HG03066 (cell line): ENCODE results near the gene MIOX.
"Not testable (repeated sequence)": the region's sequence is repeated elsewhere in the genome, so short reads cannot be mapped to it uniquely, and the experiment has no call there.

Experiments used
- ATAC-seq: cut with Tn5 transposase; IDR thresholded peaks from one replicate; pipeline ENCODE4 v1.9.1; 2021; ENCODE audit warnings: low read depth; ENCODE audit not compliant: unreplicated experiment

MIOX gene

DNA sequence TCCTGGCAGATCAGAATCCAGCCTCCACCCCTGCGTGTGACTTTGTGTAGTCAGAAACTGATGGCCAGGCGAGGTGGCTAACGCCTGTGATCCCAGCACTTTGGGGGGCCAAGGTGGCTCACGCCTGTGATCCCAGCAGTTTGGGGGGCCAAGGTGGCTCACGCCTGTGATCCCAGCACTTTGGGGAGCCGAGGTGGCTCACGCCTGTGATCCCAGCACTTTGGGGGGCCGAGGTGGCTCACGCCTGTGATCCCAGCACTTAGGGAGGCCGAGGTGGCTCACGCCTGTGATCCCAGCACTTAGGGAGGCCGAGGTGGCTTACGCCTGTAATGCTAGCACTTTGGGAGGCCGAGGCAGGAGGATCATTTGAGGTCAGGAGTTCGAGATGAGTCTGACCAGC is 26.5 kb downstream of the MIOX start:
- ATAC-seq, result no peak

DNA sequence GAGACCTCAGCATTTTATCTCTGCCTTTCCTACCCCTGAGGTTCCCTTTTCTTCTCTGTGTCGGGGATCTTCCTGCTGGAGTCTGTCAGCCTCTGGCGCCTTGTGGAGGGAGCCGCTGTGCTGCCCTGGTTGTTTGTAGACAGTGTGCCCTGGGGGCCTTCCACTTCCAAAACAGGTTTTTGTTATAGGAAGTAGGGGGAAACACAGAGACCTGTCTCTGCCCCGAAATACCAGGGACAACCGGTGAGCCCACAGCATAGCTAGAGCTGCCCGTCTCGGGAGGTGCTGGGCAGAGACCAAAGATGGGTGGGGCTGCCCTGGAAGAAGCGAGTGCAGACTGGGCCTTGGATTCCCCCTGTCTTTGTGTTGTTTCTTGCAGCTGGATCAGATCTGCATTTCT is 29.4 kb downstream of the MIOX start:
- ATAC-seq, result no peak

DNA sequence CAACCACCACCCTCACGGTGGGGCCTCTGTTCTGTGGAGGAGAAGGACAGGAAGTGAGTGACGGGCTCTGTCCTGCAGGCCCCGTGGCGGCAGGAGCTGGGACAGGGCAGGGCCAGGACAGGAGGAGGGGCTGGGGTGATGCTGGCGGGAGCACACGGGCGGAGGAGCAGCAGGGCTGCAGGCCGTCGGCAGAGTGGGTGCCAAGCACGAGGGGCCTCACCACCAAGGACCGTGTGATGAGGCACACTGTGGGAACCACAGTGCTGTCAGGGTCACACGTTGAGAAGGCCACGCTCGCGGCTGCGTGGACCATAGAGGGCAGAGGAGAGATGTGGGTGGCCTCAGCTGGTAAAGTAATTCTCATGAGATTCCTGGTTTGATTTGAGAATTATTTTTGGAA is 30.2 kb downstream of the MIOX start:
- ATAC-seq, result no peak

GRCh38 chr22:50517495-50518260 is 31.0 kb downstream of the MIOX start:
- no peak for ATAC-seq

DNA sequence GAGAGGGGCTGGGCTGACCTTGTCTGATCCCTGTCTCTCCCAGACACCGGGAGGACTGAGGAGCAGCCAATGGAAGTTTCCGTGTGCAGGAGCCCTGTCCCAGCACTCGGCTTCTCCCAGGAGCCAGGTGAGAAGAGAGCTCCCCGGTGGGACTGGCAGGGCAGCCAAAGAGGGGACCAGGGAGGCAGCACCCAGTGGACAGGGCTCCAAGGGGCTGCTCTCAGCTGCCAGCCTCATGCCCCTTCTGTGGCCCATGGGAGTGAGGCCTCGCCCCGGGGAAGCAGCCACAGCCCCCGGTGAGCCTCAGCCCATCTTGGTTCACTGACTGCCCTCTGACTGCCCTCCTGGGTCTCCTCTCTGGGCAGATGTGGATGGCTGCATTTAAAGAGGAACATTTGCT is 31.9 kb downstream of the MIOX start:
- no peak for ATAC-seq

- ATAC-seq, result no peak
These were observed 32.5 kb downstream of the MIOX start for GRCh38 chr22:50519151-50519550.

- not testable (repeated sequence) for ATAC-seq
These were observed 33.5 kb downstream of the MIOX start for GRCh38 chr22:50520184-50520583.

GRCh38 chr22:50520826-50521453 is 34.3 kb downstream of the MIOX start:
- ATAC-seq, result no peak

GRCh38 chr22:50521710-50522109 is 35.1 kb downstream of the MIOX start:
- no peak for ATAC-seq

DNA sequence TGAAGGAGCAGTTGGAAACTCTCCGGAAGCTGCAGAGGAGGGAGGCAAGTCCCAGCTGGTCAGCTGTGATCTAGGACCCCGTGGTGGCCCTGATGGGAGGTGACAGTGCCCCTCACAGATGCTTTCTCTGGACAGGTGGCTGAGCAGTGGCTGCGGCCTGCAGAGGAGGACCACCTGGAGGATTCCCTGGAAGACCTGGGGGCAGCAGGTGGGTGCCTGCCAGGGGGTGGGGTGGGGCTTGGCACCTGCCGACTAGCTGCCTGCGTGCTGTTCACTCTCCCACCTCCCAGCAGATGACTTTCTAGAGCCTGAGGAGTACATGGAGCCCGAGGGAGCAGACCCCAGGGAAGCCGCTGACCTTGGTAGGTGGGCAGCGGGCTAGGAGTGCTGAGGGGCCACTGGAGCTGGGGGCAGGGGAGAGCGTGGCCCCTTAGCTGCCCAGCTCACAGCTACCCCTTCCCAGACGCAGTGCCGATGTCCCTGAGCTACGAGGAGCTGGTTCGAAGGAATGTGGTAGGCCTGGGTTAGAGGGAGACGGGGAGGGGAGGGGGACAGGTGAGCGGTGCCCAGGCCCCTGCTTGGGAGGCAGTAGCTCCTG is 35.6 kb downstream of the MIOX start:
- ATAC-seq, result no peak

DNA sequence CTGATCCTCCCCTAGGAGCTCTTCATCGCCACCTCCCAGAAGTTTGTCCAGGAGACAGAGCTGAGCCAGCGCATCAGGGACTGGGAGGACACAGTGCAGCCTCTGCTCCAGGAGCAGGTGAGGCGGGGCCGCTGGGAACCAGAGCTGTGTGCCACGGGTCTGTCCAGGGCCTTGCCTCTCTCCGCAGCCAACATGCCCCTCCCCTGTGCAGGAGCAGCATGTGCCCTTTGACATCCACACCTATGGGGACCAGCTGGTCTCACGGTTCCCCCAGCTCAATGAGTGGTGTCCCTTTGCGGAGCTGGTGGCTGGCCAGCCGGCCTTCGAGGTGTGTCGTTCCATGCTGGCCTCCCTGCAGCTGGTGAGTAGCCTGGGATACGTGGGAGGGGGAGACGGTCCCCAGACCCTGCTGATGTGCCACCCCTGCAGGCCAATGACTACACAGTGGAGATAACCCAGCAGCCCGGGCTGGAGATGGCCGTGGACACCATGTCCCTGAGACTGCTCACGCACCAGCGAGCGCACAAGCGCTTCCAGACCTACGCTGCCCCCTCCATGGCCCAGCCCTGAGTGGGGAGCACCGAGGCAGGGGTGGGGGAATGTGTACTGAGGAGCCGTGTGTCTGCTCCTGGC is 36.3 kb downstream of the MIOX start:
- ATAC-seq, result no peak

DNA sequence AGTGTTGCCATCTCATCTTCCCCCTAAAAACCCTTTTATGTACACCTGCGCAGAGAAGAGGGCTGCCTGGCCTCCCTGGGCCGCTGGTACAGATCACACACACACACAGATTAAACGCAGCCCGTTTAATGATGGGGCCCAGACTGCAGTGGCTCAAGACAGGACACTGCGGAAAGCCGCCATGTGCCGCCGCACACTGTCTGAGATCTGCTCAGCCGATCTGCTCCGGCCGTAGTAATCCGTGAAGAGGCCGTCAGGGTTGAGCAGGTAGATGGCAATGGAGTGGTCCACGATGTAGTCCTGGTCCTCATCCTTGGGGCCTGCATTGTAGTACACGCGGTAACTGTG is 36.8 kb downstream of the MIOX start:
- ATAC-seq, result no peak

- no peak for ATAC-seq
These were observed 37.4 kb downstream of the MIOX start for GRCh38 chr22:50523806-50524675.

DNA sequence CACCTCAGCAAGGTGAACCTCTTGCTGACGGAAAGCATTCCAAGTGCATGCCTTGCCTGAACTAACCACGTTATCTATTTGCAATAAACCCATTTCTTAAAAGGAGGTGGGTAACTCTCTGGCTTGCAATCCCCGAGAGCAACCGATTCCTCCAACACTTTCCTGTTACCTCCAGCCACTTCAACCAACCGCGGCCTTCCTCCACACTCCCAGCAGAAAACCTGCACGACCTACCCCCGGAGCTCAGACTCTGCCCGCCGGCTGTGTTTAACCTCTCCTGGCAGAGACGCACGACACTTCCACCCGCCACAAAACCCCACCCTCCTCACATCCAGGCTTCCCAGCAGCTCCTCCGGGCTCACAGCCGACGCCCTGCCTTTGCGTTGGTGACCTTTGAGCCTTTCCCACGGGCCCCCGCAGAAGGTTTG is 38.0 kb downstream of the MIOX start:
- no peak for ATAC-seq

DNA sequence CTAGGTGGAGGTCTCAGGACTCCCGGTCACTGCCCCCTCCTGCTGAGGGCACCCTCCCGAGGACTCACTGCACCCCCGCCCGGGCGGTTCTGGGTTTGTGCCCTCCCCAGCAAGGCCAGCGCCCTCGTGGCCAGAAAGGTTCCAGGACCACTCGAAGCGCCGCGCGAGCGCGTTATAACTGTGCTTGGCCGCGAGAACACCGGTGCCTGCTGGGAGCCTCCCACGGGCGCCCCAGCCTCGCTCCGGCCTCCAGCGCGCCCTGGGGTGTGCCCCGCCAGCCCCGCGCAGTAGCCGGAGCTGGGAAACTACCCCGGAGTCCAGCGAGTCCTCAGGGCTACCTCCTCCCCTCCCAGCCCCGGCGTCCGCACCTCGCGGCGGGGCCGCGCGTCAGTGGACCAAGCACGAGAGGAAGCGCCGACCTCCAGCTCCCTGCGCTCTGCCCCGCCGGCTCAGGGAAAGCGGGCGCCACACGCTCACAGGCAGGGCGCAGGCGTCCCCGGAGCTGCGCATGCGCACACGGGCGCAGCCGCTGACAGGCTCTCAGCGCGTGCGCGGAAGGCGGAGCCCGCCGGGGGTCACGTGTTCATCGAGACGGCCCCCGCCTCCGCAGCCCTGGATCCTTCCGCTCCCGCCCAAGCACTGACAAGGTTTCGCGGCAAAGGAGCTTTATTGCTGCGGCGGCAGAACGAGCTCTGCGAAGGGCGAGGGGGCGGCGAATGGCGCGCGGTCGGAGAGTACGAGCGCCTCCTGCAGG is 38.6 kb downstream of the MIOX start, which contains the start of gene SCO2:
TSS of gene SCO2 (minus strand) at position 495 of the 754 bp plus-strand sequence. CDS start 1,187 bp downstream, outside the sequence.
- peak; percentile 36 for ATAC-seq

GRCh38 chr22:50525858-50526107 is 39.1 kb downstream of the MIOX start:
- ATAC-seq, result peak; percentile 4

- ATAC-seq, result peak; percentile 26
These were observed 39.6 kb downstream of the MIOX start for GRCh38 chr22:50526108-50526833.

GRCh38 chr22:50526834-50527801 is 40.5 kb downstream of the MIOX start:
- ATAC-seq, result no peak
